Stimulated activated CD4-positive, alpha-beta T cell treated with anti-CD3 and anti-CD28 coated beads, Interleukin-1b, Interleukin-23, amount 100 ng/mL, for 48 hours (primary cell): ENCODE measurements around the gene PCYT1A.
"Not testable (repeated sequence)": the region's sequence is repeated elsewhere in the genome, so short reads cannot be mapped to it uniquely, and the experiment has no call there.

Source experiments
- DNase-seq: peaks from one replicate; pipeline ENCODE4 v3.0.0-alpha.2; 2020

PCYT1A gene

DNA sequence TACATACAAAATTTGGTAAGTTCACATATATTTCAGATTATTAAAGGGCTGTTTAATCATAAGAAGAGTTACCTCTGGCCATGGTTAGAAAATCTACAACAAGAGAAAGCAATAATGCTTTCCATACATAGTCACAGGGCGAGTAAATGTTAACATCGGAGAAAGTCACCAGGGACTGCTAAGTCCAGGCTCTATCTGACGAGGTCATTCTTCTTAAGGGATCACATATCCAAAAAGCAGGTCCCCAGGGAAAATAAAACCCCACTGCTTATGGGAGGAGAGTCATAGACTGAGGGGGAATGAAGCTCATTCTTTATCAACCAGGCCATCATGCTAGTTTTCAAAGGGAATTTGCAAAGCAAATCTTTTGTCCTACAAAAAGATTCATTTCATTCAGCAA is 3.1 kb downstream of the PCYT1A start:
- no peak for DNase-seq

DNA sequence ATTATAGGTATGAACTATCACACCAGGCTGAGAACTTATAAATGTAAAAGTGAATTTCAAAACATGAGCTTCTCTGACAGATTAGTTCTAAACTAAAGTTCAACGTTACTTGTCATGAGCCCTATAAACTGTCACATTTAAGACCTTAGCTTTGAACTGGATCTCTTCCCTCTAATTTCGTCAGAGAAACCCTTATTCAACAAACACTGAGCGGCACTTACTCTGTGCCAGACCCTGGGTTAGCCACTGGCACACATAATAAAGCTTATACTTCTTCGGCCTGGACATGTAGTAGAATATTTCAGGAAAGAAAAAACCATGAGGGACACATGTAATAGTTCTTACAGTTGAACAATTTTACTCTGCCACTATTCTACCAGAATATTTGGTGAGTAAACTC is 5.6 kb downstream of the PCYT1A start:
- DNase-seq = no peak

DNA sequence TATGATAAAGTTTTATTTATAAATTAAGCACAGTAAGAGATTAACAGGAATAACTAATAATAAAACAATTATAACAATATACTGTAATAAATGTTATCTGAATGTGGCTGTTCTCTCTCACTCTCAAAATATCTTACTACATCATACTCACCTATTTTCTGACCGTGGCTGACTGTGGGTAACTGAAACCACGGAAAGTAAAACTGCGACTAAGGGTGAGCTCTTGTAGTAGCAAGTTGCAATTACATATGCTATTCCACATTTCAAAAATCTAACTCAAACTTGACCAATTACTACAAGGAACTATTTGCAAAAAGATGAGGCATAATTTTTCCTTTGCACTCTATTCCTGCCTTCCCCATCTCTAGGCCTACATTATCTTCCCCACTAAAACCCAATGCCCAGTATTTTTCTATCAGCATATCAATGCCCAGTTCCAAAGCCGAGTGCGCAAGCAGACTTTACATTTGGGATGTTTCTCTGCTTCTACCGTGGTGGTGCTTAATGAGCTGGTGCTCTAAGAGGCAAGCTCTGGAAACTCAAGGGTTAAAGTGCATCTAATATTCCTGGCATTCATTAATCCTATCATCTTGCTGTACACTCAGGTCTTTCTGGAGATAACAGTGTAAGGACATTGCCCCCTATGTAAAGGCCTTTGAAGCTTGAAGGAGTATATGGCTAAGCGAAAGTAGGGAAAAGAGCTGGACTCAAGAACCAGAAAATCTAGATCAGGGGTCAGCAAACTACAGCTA is 6.7 kb downstream of the PCYT1A start:
- DNase-seq = peak; percentile 27

DNA sequence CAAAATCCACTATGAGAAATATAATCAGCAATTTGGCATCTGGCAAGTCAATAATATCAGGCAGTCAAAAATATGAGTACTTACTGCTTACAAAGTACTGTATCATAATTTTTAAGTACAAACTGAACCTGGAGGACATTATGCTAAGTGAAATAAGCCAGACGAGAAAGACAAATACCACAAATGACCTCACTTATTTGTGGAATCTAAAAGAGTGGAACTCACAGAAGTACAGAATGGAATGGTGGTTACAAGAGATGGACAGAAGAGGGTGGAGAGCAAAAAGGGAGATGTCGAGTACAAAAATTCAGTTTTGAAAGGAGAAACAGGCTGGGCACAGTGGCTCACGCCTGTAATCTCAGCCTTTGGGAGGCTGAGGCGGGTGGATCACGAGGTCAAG is 12.4 kb downstream of the PCYT1A start:
- DNase-seq = no peak

DNA sequence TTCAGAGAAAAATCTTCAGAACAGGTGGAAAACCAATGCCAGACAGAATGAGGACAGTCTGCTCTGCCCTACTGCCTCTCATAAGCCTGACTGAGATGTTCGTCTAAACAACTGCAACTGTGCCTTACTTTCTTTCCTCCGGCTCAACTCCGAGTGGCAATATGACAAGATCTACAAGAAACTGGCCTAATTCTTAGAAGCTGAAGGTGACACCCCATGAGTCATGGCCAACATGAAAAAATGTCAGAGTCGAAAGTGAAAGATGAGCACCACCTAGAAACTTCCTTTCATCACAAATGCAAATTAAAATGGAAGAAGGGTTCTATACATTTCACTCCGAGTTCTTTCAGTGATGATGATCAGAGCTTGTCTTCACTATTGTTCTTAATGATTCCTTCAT is 12.9 kb downstream of the PCYT1A start:
- peak; percentile 74 for DNase-seq

DNA sequence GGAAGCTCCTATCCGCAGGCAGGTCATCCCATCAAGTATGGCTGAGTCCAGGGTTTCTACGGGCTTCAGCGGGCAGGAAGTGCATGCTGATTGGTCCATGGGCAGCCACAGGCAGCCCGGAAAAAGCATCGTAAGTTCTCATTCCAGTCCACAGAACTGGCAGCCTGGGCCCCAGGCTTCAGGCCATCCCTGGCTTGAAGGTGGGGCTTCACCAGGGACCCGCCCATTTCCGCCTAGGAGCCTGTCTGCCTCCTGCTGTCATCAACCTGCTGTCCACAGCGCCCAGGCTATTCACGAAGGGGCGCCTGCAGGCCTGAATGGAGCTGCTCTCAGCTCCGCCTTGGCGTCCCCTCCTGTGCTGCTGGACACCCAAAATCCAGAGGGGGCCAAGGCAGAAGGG is 13.9 kb downstream of the PCYT1A start:
- DNase-seq = peak; percentile 4

DNA sequence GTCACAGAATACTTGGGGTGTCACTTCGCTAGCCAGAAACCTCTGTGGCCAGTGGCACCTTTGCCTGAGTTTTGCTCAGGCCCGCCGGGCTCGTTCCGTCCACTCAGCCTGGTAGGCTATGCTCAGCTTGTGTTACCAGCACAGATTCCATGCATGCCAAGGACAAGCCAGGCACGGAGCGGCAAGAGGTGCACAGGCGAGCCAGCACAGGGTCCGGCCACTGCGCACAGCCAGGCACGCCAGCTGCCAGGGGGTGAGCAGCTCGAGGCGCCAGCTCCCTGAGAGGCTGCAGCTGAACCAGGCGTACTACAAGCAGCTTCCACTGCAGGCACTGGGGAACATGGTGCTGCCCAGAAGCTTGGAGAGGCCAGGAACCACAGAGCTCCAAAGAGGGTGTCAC is 14.7 kb downstream of the PCYT1A start:
- no peak for DNase-seq

DNA sequence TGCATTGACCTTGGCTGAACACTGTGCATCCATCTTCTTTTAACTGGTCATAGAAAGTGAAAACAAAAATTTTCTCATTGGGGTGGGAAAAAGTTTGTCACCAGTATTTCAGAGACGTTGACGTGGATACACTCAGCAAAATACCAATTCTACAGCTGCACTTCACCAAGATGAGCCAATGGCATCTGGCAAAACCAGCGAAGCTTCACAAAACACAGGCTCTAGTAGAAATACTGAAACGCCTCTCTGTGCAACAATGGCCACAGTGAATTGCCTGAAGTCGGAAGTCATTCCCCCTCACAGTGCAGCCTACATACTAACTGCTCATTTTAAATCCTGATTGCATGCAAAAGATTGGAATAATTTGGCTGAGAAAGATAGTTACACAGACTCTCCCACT is 17.0 kb downstream of the PCYT1A start:
- DNase-seq = no peak

DNA sequence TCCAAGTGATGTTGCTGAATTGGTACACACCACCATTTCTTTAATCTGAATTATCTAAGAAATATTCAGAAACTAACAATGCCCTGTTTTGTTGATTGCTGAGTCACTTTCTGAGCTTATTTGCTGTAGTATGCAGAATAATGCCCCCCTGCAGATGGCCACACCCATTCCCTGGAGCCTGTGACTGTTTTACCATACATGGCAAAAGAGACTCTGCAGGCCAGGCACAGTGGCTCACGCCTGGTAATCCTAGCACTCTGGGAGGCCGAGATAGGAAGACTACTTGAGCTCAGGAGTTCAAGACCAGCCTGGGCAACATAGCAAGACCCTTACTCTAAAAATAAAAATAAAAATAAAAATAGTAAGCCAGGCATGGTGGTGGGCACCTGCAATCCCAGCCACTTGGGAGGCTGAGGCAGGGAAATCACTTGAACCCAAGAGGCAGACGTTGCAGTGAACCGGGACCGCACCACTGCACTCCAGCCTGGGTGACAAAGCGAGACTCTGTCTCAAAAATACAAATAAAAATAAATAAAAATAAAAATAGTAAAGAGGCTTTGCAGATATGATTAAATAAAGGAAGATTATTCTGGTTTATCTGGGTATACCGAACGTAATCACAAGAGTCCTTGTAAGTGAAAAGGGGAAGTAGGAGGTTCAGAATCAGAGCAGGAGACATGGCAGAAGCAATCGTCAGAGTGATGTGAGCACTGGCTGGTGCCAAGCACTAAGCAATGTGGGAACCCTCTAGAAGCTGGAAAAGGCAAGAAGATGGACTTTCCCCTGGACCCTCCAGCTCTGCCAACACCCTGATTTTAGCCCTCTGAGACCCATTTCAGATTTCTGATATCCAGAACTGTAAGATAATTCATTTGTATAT is 19.0 kb downstream of the PCYT1A start:
- no peak for DNase-seq

DNA sequence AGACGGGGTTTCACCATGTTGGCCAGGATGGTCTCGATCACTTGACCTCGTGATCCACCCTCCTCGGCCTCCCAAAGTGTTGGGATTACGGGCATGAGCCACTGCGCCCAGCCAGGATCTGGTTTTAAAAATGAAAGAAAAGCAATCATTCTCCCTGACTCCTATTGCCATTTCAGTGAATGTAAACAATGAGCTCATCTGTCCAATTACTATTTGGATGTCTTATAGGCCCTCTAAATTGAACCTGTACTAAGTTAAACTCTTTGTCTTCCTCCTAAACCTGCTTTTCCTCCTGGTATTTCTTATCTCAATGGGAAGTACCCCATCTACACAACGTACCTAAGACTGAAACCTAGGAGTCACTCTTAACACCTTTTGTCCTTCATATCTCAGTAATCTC is 23.7 kb downstream of the PCYT1A start:
- no peak for DNase-seq

DNA sequence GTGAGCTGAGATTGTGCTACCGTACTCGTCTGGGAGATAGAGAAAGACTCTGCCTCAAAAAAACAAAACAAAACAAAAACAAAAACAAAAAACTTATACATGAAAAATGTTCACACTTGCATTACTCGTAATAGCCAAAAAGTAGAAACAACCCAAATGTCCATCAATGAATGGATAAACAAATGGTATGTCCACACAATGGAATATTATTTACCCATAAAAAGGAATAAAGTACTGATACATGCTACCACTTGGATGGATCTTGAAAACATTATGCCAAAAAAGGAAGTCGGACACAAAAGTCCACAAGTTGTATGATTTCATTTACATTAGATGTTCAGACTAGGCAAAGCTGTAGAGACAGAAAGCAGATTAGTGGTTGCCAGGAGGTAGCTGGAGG is 26.7 kb downstream of the PCYT1A start:
- DNase-seq = no peak

DNA sequence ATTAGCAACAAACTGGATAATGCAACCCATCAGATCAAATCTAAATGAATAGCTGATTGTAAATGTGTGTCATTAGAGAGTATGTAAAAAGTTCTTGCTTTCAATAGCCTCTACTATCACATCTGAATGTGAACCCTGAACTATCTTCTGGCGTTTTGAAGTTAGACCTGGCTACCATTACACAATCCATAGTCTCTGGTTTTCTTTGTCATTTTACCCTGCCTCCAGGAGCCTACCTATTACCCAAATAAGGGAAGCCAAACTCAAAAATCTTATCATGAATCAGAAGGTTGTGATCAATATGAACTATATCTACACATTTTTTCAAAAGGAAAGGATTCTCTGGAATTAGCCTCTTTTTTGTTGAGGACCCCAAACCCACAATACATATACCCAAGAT is 31.8 kb downstream of the PCYT1A start:
- DNase-seq = no peak

DNA sequence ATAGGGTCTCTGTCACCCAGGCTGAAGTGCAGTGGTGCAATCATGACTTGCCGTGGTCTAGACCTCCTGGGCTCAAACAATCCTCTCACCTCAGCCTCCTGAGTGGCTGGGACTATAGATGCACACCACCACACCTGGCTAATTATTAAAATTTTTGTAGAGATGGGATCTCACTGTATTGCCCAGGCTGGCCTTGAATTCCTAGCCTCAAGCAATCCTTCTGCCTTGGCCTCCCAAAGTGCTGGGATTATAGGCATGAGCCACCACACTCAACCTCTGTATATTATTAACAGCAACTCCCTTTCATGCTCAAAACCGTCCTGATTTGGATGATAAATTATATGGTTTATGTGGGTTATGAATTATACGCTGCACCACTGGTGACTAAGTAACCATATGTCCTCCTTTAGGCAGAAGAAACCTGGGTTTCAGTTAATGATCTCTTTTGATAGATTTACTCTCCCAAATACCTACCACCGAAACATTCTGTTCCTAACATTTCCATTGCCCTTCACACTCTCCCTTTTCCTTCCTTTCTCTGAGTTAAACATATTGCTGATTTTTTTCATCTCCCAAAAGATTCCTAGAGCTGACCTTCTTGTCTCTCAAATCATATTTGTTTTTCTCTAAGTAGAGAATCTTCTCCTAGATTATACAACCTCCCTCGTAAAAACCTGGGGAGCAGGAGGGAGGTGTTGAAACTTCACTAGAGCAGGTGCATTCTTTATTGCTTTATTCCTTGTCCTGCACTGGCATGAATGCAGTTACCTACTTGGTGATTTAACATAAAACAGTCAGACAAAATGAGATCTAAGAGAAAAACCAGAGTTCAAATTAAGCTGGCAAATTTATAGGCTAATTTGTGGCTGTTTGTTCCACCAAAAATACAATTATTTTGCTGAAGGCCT is 32.9 kb downstream of the PCYT1A start:
- DNase-seq = no peak

DNA sequence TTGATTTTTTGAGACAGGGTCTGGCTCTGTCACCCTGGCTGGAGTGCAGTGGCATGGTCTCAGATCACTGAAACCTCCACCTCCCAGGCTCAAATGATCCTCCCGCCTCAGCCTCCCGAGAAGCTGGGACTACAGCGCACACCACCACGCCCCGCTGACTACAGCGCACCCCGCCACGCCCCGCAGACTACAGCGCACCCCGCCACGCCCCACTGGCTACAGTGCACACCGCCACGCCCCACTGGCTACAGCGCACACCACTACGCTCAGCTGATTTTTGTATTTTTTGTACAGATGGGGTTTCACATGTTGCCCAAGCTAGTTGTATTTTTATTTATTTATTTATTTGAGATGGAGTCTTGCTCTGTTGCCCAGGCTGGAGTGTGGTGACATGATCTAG is 35.6 kb downstream of the PCYT1A start:
- no peak for DNase-seq

DNA sequence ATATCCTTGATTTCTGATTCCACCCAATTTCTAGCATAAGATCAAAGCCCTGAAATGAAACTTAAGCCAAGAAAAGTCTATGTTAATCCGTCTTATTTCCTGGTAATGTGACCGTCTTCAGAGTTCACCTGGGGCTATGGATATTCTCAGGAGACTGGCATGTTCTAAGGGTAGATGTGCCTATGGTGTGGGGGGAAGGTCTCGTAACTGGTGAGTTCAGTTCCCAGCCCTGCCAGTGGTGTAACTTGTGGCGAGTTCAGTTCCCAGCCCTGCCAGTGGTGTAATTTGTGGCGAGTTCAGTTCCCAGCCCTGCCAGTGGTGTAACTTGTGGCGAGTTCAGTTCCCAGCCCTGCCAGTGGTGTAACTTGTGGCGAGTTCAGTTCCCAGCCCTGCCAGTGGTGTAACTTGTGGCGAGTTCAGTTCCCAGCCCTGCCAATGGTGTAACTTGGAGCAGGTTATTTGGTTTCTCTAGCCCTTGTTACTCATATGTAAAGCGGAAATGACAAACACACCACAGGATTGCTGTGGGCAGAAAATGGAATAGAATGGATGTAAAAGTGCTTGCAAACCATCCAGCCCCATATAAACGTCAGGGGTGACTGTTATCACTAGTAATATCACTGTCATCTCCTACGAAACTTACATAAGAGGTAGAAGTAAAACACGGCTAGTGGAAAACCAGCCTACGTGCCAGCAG is 40.8 kb downstream of the PCYT1A start:
- peak; percentile 24 for DNase-seq

DNA sequence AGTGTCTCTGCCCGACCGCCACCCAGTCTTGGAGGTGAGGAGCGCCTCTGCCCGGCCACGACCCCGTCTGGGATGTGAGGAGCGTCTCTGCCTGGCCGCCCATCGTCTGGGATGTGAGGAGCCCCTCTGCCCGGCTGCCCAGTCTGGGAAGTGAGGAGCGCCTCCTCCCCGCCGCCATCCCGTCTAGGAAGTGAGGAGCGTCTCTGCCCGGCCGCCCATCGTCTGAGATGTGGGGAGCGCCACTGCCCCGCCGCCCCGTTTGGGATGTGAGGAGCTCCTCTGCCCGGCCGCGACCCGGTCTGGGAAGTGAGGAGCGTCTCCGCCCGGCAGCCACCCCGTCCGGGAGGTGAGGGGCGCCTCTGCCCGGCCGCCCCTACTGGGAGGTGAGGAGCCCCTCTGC is 43.4 kb downstream of the PCYT1A start:
- DNase-seq = not testable (repeated sequence)

DNA sequence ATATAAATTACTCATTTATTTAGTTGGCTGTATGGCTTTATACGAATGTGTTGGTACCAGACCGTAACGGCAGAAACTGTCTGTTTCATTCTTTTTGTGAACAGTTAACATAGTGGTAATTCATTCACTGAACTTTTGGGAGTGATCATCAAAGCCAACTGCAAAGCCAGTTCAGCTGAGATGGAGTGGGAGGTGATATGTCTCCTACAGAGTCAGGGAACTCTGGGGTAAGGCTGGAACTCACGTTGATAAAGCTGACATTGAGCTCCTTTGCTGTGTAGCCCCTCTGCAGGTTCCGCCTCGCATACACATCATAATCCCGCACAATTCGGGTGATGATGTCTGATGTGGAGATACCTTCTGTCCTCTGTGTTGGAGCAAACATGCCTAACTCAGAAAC is 45.8 kb downstream of the PCYT1A start:
- no peak for DNase-seq

DNA sequence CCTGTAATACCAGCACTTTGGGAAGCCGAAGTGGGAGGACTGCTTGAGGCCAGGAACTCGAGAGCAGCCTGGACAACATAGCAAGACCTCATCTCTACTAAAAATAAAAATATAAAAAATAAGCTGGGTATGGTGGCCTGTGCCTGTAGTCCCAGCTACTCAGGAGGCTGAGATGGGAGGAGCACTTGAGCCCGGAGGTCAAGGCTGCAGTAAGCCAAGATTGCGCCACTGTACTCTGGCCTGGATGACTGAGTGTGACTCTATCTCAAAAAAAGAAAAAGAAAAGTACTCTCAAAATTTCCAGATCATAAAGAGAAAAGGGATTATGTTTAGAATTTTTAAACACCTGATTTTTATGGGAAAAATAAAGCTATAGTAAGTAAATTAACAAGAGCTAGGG is 47.1 kb downstream of the PCYT1A start:
- DNase-seq = no peak

DNA sequence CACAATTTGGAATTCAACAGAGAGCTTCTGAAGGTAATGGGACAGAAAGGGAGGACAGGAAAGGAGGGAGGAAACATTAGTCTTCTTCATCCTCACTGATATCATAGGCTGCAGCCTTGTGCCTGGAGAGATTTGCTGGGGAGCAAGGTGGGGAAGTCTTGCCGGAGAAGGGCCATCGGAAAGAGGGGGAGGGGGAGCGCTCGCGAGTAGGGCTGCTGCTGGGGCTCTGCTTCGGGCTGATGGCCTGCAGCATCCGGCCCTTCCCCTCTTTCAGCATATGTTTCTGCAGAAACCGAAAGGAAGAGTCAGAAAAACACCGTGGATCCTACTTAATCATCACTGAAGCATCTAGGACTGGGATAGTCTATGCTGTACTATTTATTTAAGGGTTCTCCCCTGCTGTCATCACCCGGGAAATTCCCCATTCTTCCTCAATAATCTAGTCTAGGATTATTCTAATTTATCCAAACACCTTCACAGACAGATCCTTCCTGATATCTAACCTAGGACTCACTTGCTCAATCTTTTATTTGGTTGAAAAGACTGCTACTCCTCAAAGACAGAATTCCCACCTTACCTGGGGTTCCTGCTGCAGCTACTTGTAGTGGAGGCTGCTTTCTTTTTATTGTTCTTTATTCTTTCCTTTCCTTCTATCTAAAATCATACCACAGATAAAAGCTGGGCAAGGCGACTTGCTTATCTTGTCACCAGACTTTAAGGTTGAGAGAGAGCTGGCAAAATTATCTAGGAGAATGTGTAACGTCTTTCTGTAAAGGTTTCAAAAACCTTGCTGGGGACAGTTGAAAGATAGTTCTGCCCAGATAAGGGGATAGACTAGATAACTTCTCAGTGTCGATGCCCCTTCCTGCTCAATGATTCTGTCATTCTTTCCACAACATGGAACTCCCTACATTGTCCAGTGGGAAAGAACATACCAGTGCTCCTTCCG is 48.6 kb downstream of the PCYT1A start:
- no peak for DNase-seq

DNA sequence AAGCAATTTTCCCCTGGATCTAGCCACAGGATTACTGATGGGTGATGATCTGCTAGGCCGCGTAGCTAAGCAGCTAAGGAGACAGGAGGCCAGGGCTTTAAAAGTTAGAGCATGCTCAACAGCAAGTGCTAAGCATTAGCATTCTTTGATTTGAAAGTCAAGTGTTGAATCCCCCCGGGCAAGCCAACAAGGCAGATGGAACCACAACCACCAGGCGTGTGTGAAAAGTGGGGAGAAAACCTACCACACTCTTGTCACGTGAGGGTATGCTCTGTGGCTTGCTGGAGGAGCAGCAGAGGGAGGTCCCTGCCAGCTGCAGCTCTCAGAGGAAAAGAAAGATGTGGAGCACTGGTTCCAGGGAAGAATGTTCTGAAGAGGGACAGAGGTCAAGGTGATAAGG is 50.3 kb downstream of the PCYT1A start:
- no peak for DNase-seq

DNA sequence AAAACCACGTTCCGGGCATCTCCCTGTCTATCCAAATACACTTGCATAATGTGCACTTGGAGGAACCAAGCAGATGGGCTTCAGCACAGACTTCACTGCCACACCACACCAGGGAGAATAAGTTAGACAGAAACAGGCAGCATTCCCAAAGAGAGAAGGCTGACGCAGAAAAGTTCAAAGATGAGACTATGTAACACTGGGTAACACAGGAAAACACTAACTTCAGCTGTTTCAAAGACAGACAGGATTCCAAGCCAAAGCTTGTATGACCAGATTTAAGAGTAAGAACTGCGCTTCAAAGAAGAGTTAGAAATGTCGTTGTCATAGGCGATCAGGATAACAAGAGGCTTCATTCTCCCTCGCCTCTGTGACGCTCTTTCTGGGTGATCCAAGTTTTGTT is 51.3 kb downstream of the PCYT1A start:
- no peak for DNase-seq
